GM21825 (cell line): ENCODE measurements around the gene HSD17B11.
A peak's percentile ranks its signal among the peaks of the same experiment; 100 is the strongest.
"Not testable (repeated sequence)": the region's sequence is repeated elsewhere in the genome, so short reads cannot be mapped to it uniquely, and the experiment has no call there.

Experiments used
- ATAC-seq: cut with Tn5 transposase; IDR thresholded peaks from one replicate; pipeline ENCODE4 v1.9.1; 2021; ENCODE audit warnings: mild to moderate bottlenecking, moderate library complexity; ENCODE audit not compliant: unreplicated experiment

HSD17B11 gene

DNA sequence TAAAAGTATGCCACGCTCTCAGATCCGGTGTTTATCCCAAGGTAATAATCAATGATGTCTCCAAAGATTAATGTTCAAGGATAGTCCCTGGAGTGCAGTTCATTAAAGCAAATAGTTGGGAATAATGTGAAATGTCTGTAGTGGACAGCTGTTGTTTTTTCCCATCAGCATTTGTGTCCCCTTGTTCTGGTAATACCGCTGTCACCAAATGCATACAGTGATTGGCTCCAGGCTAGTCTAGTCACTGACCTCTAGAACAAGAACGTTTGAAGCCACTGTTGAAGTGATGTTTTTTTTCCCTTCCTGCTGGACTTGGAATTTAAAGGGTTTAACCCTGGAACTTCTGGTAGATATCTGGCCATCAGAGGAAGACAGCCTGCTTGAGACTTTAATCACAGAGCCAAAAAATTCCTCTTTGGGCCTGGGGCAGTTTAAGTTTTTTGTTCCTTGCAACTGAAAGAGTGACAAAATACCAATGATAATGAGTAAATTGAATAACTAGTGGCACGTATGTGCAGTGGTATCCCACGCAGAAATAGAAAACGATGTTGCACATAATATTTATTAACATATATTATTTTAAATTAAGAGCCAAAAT, 30.6 kb downstream of the HSD17B11 start:
- ATAC-seq: no peak

DNA sequence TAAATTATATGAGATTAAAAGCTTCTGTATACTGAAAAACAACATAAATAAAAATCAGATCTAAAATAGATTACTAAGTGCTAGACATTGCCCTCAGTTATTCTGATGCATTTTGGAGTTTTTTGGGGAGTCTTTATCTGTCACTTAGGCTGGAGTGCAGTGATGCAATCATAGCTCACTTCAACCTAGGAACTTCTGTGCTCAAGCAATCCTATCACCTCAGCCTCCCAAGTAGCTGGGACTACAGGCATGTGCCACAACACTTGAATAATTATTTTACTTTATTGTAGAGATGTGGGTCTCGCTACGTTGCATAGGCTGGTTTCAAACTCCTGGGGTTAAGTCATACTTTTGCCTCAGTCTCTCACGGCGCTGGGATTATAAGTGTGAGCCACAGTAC, 31.7 kb downstream of the HSD17B11 start:
- ATAC-seq: no peak

DNA sequence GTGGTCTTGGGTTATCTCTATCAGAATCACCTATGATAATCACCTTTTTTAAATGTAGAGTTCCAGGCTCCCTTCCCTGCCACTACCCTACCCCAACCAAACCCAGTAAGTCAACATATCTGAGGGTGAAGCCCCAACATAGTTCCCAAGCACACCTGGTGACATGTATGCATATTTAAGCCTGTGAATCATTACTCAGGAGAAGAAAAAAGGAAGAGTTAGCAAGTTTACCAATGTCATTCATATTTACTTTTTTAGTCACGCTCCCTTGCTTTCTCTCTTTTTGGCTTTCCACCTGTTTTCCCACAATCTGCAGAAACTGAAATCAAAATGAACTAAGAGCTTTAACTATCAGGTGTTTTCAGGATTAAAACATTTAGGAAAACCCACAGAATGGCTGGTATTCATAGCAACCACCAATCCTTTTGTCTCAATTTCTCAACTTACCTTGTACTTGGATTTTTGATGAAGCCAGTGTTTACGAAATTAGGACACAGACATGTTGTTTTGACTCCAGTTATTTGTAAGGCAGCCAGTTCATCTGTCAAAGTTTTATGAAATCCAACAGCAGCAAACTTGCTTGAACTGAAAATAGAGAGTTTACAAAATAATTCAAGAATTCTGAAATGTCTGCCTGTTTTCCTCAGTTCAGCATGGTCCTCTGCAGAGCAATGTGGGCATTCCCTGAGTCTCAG, 34.0 kb downstream of the HSD17B11 start:
- no peak for ATAC-seq

DNA sequence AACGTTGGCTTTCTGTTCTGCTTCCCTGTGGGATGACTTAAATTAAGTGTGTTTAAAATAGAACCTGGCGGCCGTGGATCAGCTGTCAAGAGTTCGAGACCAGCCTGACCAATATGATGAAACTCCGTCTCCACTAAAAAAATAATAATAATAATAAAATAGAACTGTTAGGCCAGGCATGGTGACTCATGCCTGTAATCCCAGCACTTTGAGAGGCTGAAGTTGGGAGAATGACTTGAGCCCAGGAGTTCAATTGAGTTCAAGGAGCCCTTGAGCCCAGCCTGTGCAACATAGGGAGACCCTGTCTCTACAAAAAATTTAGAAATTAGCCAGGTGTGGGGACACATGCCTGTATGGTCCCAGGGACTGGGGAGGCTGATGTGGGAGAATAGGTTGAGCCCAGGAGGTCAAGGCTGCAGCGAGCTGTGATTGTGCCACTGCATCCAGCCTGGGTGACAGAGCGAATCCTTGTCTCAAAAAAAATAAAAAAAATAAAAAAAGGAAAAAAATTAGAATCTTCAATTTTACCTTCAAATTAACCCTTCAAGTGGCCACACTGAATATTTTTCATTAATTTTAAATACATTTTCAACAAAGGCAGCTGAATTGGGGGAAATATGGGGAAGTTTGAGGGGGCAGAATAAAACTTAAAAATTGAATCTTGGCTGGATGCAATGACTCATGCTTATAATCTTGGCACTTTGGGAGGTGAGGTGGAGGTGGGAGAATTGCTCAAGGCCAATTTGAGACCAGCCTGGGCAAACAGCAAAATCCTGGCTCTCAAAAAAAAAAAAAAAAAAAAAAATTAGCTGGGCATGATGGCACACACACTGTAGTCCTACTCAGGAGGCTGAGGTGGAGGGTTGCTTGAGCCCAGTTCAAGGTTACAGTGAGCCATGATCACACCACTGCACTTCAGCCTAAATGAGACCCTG, 36.6 kb downstream of the HSD17B11 start:
- no peak for ATAC-seq

DNA sequence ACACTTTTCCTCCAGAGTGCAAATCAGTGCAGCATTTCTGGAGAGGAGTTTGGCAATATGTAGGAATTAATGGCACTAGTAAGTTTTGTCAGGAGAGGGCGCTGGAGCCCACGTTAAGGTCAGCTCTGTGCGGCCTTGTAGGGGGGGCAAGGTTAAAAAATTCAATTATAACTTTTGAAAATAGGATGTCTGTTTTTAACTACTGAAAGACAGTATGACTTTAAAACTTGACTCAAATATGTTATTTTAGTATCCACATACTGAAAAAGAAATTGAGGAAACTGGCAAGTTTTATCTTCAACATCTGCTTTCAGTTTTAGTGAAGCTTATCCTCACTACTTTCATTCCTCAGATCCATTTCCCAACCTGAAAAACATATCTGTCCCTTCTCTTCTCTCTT, 37.4 kb downstream of the HSD17B11 start:
- peak; percentile 80 for ATAC-seq

DNA sequence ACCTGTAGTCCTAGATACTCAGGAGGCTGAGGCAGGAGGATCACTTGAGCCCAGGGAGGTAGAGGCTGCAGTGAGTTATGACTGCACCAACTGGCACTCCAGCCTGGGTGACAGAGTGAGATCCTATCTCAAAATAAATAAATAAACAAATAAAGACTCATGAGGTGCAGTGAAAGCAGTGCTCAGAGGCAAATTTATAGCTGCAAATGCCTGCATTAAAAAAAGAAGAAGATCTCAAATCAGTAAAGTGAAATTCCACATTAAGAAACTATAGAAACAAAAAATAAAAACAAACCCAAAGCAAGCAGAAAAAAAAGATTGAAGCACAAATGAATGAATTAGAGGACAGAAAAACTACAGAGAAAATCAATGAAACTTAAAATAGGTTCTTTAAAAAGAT, 45.8 kb downstream of the HSD17B11 start:
- no peak for ATAC-seq

DNA sequence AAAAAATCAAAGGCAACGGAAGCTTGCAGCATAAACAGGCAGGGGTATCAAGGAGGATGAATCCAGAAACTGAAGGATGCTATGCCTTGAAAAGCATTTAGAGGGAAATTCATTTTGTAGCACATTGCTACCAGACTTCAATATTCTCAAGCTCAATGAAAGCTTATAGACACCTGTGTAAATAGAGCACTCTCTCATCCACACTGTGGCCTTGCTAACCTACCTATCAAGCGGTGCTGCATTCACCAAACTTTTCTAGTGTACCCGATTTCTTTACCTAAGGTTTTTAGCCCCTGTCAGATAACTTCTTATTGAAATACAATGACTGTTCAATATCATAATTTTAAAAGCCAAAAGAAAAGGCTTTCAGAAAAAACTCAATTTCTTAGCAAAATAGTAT, 48.1 kb downstream of the HSD17B11 start:
- ATAC-seq: no peak

DNA sequence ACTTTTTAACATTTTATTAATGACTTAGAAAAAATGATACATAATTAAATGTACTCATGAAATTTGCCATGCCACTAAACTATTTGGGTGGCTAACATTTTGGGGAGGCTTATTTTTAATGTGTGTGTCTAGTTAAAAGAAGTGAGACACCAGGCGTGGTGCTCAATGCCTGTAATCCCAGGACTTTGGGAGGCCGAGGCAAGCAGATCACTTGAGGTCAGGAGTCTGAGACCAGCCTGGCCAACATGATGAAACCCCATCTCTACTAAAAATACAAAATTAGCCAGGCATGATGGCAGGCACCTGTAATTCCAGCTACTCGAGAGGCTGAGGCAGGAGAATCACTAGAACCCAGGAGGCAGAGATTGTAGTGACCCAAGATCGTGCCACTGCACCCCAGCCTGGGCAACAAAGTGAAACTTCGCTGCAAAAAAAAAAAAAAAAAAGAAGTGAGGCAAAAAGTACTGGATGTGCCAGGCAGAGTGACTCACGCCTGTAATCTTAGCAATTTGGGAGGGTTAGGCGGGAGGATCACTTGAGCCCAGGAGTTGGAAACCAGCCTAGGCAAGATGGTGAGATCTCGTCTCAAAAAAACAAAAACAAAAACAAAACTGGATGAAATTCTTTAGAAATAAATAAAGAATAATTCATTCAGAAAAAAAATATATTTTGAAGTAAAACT, 48.9 kb downstream of the HSD17B11 start:
- not testable (repeated sequence) for ATAC-seq

DNA sequence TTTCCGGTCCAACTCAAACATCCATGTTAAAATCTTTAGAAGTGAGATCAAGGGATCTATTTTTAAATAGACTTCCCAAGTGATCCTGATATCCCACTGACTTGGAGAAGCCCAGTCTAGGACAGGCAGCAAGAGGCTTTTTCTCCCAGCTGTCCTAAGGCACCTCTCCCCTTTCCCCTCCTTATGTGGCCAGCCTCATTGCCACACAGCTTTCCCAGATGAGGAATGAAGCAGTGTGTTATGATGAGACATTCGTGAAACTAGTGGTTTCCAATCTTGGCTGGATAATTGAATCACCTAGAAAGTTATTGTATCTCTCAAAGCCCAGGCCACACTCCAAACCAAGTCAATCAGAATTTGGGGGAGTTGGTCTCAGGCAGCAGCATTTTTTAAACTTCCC, 51.5 kb downstream of the HSD17B11 start:
- ATAC-seq: no peak

DNA sequence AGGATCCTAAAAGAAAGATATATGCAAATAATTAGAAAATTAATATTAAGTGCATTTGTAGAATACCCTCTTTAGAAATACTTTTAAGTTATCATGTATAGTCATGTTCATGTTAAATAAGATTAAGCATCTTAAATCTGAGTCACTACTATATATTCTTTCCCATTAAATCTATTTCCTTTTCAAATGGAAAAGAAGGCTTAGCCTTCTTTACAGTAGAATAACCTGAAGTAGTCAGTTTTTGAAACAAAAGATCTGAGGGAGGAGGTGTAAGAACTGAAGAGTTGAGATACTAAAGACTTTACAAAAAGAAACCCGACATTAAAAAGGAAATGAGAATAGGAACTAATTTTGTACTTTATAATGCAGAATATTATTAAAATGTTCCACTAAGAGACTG, 53.6 kb downstream of the HSD17B11 start:
- no peak for ATAC-seq

DNA sequence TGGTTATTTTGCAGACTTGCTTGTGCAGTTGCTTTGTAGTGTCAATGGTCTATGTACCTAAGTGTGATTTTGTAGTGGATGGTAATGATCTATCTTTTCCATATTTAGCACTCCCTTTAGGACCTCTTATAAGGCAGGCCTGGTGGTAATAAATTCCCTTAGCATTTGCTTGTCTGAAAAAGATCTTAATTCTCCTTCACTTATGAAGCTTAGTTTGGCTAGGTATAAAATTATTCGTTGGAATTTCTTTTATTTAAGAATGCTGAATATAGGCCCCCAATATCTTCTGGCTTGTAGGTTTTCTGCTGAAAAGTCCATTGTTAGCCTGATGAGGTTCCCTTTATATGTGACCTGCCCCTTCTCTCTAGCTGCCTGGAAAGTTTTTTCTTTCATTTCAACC, 57.7 kb downstream of the HSD17B11 start:
- ATAC-seq: no peak

DNA sequence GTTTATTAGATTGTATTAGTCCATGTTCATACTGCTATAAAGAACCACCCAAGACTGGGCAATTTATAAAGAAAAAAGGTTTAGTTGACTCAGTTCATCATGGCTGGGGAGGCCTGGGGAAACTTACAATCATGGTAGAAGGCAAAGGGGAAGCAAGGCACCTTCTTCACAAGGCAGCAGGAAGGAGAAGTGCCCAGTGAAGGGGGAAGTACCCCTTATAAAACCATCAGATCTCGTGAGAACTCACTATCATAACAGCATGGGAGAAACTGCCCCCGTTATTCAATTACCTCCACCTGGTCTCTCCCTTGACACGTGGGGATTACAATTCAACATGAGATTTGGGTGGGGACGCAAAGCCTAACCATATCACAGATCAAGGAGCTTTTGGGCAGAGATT, 60.2 kb downstream of the HSD17B11 start:
- no peak for ATAC-seq

DNA sequence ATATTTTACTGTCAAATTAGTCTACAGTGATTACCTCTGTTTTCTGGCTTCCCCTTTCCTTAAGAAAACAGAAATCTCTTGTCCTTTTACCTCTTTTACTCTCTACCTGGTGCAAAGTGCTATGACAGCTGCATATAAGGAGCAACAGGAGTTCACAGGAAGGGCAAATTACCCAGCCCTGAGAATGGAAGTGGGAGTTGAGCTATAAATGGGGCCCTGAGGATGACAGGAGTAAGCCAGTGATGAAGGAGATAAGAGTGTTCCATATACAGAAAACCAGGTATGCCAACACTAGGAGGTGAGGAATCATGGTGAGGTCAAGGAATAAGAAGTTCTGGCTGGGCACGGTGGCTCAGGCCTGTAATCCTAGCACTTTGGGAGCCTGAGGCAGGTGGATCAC, 63.9 kb downstream of the HSD17B11 start:
- ATAC-seq: no peak

DNA sequence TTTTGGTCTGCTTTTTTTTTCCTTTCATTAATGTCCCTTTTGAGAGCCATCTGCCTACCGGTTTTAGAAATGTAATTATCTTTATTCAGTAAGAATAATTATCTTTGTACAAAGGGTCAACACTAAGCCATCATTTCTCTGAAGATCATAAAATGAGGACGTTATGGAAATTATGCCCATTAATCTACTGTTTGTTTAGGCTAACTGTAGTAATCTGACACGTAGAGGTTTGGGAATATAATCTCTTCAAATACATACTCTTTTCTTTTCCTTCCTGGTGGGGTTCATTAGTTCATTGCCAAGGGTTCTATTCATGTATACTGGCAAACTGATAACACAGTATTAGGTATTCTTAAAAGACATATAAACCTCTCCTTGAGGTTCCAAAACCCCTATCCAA, 64.5 kb downstream of the HSD17B11 start:
- ATAC-seq: no peak

DNA sequence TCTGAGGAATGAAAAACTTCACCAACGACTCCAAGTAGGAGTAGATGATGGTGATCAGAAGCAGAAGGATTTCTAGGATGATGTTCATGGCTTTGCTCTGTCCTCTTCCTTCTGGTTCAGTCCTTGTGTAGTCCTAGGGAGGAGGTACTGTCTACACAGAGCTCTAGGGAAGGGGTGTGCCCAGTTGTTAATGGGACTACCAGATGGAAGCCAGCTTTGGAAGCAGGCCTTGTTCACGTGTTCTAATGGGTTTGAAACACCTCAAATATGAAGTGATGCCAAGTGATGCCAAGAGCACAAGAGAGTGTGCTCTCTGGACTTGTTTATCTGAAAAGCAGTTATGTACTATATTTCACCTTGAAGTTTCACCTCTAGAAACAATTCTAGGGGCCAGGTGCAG, 68.2 kb downstream of the HSD17B11 start, which contains the start of gene HSD17B13:
HSD17B13 (minus strand) TSS at position 129 of the 400 bp plus-strand sequence; CDS start at position 88, 41 bp downstream.
- no peak for ATAC-seq

DNA sequence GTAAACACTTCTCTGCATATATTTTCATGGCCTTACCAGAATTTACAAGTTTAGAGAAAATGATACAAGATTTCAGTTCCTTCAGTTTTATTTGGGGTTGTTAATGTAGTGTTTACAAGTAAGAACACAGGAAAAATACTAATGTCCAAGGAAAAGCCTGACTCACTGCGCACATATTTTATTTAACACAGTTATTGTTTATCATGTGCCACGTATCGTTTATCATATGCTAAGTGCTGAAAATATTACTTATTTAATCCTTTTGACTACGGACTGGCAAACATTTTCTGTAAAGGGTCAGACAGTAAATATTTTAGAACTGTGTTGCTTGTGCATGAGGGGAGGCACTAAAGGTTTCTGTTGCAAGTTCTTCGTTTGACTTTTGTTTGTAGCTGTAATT, 69.1 kb downstream of the HSD17B11 start:
- no peak for ATAC-seq

DNA sequence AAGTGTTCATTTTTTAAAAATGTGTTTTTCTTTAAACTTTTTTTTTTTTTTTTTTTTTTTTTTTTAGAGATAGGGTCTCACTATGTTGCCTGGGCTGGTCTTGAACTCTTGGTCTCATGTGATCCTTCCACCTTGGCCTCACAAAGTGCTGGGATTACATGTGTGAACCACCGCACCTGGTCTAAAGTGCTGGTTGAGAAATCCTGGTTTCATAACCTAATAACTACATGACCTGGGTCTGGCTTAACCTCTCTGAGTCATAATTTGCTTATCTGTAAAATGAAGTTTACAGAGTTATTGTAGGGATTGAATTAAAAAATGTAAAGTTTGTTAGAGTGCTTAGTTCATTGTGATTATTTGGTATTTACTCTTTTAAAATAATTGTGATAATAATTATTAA, 73.5 kb downstream of the HSD17B11 start:
- ATAC-seq: no peak

DNA sequence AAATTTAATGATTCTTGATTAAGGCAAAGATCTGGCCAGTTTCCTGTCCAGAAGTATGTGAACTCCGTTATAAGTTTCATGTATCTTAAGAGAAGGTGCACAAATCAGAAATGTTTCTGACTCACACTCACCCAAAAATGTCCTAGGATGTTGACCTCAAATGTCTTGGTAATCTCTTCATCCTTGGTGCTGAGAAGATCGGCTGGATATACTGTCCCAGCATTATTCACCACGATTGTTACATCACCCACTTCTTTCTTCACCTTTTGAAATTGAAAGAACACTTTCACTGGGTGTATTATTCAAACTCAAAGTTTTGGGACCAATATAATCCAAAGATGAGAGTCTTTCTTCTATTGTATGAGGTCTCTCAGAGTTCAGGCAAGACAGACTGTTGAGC, 74.0 kb downstream of the HSD17B11 start:
- ATAC-seq: no peak

DNA sequence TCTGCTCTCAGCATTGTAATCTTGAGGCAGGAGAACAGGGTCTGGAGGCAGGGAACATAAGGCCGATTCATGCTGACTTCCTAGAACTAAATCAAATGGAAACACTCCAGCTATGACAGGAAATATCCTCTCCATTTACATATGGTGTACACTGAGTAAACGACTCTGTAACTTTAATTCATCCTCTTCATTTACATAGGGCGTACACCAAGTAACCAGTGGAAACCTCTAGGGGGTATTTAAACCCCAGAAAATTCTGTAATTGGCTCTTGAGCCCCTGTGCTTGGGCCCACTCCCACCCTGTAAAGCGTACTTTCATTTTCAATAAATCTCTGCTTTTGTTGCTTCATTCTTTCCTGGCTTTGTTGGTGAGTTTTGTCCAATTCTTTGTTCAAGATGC, 76.0 kb downstream of the HSD17B11 start:
- not testable (repeated sequence) for ATAC-seq

DNA sequence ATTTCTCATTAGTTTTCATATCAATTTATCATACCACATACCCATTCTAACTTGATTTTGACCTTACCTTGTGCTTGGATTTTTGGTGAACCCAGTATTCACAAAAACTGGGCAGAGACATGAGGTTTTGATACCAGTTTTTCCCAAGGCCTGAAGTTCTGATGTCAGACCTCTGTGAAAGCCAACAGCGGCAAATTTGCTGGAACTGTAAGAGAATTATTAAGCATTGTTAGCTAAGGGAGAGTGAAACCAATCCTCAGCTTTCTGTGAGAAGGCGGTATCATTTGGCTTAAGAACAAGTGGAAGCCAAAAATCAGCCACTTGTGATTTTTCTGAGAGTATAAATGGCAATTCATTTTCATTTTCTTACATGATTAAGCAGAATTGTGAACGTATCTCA, 77.2 kb downstream of the HSD17B11 start:
- no peak for ATAC-seq

DNA sequence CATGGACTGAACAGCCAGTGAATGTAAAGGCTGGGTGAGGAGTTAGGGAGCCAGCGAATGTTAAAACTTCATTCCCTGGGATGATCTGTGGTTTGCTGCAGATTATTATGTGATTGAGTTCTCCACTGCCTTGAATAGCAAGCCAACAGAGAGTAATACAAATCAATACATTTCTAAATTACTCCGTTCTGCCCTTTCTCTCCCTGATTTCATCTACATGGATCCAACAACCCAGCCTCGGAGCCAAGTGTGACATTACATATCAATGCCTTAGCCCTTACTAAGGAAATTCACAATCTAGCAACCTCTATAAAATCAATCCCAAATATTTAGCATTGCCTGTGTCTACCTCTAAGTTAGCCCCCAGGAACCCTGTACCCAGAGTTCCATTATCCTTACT, 79.3 kb downstream of the HSD17B11 start:
- no peak for ATAC-seq
